GM21723 (cell line): ENCODE data around the gene CNTNAP2.

Experiments
- ATAC-seq: cut with Tn5 transposase; IDR thresholded peaks from one replicate; pipeline ENCODE4 v1.9.1; 2021; ENCODE audit warnings: mild to moderate bottlenecking, moderate library complexity; ENCODE audit not compliant: unreplicated experiment

Gene CNTNAP2

DNA sequence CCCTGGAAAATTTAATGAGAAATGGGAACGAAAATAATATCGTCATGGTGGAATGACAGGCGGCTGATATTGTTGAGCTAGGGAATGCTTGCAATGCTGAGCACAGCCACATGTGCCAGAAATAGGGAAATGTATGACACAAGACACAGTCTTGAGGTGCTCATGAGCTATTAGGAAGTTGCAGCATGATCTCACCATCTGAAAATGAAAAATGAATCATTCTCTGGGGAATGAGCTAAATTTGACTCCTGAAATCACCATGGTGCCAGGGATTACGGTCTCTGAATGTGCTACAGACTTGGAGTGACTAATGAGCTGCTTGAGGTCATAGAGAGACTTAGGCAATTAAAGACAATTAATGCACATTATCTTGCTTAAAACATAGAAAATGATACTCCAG is 845.0 kb downstream of the CNTNAP2 start:
- no peak for ATAC-seq

DNA sequence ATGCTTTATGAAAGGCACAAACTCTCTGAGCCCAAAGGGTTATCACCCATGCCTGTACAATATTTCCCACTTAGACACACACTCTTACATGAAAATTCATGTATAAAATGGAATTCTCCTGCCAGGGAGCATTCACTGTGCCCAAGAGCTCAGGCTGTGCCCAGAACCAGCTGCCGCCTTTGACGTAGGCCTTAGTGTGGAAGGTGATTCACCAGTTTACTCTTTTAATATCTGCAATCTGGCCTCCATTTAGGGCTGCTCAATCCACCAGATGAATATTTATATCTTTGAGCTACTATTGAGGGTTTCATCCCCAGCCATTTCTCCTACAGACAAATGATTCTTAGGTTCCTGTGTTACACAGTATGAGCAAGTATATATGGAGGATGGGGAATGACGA is 849.7 kb downstream of the CNTNAP2 start:
- ATAC-seq: no peak

- ATAC-seq: no peak
Observed at GRCh38 chr7:146982482-146982881, 865.9 kb downstream of the CNTNAP2 start.

GRCh38 chr7:146991596-146991995 is 875.0 kb downstream of the CNTNAP2 start:
- ATAC-seq: no peak

DNA sequence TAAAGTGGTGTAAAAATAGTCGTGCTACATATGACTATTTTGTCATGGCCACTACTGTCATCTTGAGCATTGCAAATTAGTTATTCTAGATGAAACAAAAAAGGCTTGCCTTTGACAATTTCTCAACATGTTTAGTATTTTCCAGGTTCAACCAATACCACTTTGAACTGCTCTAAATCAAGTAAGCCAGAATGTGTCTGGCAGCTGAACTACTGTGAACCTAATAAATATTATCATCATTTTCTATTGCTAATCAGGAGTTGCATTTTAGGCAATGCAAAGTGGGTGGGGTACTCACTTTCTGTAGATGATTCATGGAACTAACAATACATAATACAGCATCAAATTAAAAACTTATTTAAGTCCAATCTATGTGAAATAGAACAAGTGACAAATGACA is 877.2 kb downstream of the CNTNAP2 start:
- no peak for ATAC-seq

DNA sequence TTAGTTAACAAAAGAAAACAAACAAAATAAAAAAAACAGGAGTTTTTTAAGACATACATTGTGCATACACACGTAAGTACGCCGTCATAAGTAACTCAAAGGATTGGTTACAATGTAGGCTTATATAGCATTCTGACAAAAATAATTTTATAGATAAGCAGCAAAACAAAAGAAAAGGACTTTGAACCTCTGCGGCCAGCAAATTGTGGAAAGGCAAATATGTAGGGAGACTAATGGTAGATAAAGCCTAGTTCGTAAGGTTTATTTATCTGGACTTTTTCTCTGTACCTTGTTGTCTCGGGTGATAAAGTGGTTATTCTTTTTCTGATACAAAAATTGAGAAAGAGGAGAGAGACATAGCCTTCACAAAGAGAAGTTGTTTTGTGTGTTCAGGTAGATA is 891.9 kb downstream of the CNTNAP2 start:
- ATAC-seq: no peak

DNA sequence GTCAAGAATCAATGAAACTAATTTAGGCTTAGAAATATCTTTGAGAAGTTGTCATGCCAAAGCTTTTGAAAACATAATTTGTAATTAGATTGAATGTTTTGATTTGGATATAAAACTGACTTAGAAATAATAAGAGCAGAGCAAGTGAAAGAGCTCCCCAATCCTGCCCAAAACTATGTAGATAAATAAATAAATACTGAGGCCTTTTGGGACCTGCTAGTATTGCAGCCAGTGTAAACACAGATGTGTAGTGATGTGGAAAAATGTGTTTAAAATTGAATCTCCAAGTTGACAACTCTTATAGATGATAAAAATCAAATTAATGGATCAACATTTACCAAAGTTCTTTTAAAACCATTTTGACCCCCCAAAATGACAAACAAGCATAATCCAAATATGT is 896.1 kb downstream of the CNTNAP2 start:
- no peak for ATAC-seq

- no peak for ATAC-seq
Observed at GRCh38 chr7:147013825-147014224, 897.2 kb downstream of the CNTNAP2 start.

DNA sequence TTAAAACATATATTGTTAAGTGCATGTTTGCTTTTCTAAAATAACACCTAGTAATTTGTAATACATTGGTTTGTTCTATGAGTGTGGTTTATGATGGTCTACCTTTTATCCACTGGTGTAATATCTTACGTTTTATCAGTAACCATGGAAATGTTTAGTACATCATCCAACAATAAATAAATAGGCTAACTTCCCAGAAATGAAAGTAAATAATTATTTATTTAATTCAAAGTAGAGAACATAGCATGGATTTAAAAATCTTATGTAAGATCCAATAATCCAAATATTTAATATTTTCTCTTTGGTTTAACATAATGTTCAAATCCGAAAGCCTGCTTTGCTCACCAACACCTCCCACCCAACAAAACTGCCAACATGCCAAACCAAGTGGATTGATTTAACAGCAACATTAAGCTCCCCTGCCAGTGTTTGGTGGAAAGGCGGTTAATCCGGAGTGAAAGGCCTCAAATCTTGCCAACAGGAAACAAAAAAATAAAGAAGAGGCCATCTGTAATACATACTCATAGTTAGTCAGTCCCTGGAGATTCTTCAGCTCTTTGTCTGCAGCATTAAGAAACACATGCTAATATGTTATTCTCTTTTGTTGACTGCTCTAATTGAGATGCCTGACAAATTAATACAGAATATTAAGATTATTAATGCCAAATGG is 897.8 kb downstream of the CNTNAP2 start:
- no peak for ATAC-seq

GRCh38 chr7:147015999-147016398 is 899.4 kb downstream of the CNTNAP2 start:
- no peak for ATAC-seq

GRCh38 chr7:147022056-147022455 is 905.5 kb downstream of the CNTNAP2 start:
- ATAC-seq: no peak

DNA sequence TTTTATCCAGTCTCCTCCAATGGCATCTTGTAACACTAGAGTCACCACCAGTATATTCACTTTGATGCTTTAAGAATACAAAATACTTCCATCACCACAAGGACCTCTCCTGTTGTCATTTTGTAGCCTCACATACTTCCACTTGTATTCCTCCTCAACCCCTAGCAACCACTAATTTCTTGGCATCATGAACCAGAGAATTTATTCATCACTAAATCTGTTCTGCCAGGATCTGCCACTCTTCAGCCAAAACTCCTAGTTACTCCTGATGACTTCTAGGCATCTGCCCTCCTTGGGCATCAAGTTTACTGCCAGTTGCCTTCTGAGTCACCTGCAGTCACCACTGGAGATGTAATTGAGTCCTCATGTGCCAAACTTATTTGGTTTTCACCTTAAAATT is 906.8 kb downstream of the CNTNAP2 start:
- ATAC-seq: no peak

GRCh38 chr7:147029953-147030352 is 913.4 kb downstream of the CNTNAP2 start:
- ATAC-seq: no peak

- no peak for ATAC-seq
Observed at GRCh38 chr7:147033641-147034040, 917.0 kb downstream of the CNTNAP2 start.

DNA sequence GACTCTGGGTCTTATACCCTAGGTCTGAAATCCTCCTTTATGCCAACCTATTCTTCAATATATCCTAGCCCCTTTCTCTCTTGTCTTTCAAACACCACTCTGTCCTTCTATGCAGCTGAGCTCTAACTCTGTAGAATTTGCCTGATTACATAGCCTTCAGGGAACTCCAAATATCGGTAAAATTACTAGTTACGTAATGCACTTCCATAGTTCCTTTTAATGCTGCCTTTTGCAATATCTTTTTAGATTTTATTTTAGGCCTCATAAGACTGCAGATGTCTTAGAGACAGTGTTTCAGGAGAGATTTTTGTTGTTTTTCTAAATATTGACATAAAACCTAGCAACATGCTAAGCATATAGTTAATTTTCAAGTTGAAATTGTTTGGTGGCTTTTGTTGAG is 924.8 kb downstream of the CNTNAP2 start:
- no peak for ATAC-seq

DNA sequence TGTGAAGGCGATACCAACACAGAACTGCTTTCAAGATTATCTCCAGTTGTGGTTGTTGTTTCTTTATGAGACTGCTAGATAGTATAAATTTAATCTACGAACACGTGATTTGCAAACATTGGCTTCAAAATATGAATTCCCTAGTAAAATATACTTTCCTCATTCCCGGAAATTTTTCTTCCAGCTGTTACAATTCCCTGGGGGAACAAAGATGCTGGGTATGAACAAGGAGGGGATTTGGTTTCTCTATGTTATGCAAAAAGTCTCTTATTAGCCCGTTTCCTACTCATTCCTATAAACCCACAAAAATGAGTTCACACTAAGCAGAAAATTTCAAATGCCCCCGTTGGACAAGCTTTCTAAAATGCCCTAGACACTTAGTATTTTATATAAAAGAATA is 928.3 kb downstream of the CNTNAP2 start:
- no peak for ATAC-seq

DNA sequence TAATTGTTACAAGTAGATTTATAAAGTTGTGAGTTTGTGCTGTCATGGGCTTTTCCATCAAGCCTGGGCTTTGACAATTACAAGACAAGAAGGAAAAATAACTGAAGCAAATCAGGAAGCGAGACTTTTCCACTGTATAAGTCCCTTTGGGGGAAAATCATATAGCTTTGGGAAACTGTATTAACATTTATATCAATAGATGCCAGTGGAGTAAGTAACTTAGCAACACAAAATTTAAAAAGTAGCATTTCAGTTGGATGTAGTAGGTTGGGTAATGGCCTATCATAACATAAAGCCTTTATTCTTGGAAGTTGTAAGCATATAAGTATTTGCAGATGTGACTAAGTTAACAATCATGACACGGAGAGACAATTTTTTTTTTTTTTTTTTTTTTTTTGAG is 931.1 kb downstream of the CNTNAP2 start:
- ATAC-seq: no peak

DNA sequence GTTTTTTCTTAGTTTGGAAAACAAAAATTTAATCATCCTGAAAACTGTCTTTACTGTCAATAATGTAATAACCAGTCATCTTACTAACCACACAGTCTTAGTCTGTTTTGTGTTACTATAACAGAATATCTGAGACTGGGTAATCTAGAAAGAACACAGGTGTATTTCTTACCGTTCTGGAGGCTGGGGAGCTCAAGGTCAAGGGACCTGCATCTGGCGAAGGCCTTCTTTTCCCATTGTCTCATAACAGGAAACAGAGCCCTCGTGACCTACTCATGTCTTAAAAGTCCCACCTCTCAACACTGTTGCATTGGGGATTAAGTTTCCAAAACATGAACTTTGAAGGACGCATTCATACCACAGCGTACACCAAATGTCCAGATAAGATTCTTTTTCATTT is 932.3 kb downstream of the CNTNAP2 start:
- no peak for ATAC-seq

GRCh38 chr7:147052818-147053217 is 936.2 kb downstream of the CNTNAP2 start:
- no peak for ATAC-seq

GRCh38 chr7:147053746-147054145 is 937.1 kb downstream of the CNTNAP2 start:
- ATAC-seq: no peak

DNA sequence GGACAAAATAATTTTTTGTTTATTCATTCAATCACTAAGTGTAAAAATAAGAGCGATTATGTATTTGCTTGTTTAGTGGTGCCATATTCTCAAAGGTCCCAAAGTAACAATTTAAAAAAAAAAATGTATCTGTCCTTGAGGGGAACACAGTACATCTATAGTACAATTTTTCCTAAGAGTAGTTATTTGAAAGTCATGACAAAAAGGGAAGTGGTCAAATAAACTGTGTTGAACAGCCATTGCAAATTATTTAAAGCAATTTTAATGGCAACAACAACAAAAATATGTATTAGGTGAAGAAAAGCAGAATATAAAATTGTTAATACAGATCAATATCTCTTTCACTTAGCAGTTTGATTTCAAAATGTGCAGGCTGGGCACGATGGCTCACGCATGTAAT is 943.5 kb downstream of the CNTNAP2 start:
- no peak for ATAC-seq

- ATAC-seq: no peak
Observed at GRCh38 chr7:147062897-147063296, 946.3 kb downstream of the CNTNAP2 start.

DNA sequence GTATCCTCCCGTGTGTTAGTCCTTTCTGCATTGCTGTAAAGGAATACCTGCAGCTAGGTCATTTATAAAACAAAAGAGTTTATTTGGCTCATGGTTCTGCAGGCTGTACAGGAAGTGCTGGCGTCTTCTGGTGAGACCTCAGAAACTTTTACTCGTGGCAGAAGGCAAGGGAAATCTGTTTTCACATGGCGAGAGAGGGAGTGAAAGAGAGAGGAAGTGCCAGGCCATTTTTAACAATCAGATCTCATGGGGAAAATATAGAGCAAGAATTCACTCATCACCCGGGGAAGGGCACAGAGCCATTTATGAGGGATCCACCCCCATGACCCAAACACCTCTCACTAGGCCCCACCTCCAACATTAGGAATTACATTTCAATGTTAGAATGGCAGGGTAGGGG is 952.2 kb downstream of the CNTNAP2 start:
- no peak for ATAC-seq
